Measurements from ENCODE around the gene EFNA4.

EFNA4 gene

GRCh38 chr1:155050560-155051341 lies 12.8 kb upstream of the EFNA4 start, which contains the start of gene ADAM15:
Gene ADAM15, plus strand, starts transcription at chr1:155051316. Its CDS starts 71 bp downstream, at chr1:155051387.
- TF ChIP-seq CTCF (IDR thresholded peaks at IDR 0.05): peak; percentile 99

GRCh38 chr1:155051342-155051776 lies 12.2 kb upstream of the EFNA4 start:
- no peak for TF ChIP-seq CTCF (IDR thresholded peaks at IDR 0.05)

- TF ChIP-seq CTCF (IDR thresholded peaks at IDR 0.05): no peak
These were observed 11.7 kb upstream of the EFNA4 start for GRCh38 chr1:155051777-155052398.

GRCh38 chr1:155052439-155053395 lies 10.8 kb upstream of the EFNA4 start:
- TF ChIP-seq CTCF (IDR thresholded peaks at IDR 0.05): peak; percentile 69

GRCh38 chr1:155053531-155054105 lies 9.9 kb upstream of the EFNA4 start:
- no peak for TF ChIP-seq CTCF (IDR thresholded peaks at IDR 0.05)

- TF ChIP-seq CTCF (IDR thresholded peaks at IDR 0.05): no peak
These were observed 6.4 kb upstream of the EFNA4 start for GRCh38 chr1:155057104-155057503.

- no peak for TF ChIP-seq CTCF (IDR thresholded peaks at IDR 0.05)
These were observed 5.7 kb upstream of the EFNA4 start for GRCh38 chr1:155057788-155058211.

All from LNCAP (cell line).